H1 (cell line): ENCODE measurements around the gene HLA-E. TPM values are rescaled to one million over a fixed set of nuclear protein-coding genes. Genes with fewer than 3 reads are reported as not detected.
A peak's percentile ranks its signal among the peaks of the same experiment; 100 is the strongest.

Experiments used
- CTCF ChIA-PET: fragments of 300-600 bp; sonication (Branson Sonifier 250); formaldehyde crosslinking; loops from one replicate; lab custom pipeline; 2021; ENCODE audit not compliant: partially characterized antibody; lab: Charles Lee
- POLR2A ChIA-PET: fragments of 300-600 bp; sonication (Branson Sonifier 250); formaldehyde crosslinking; loops from one replicate; lab custom pipeline; 2021; ENCODE audit warnings: inconsistent platforms; ENCODE audit not compliant: partially characterized antibody; lab: Charles Lee
- DNase-seq, 2 experiments: peaks; one replicate each; pipeline versions ENCODE4 v3.0.0 to v3.0.0-alpha.2; 2010 to 2022; ENCODE audit warnings: low spot score in 2 of 2, low read depth in 1 of 2, mixed read lengths in 1 of 2
- FAIRE-seq: peaks from 2 replicates; lab custom pipeline; 2011; peaks lifted over from hg19 to GRCh38; lab: Jason Lieb, UNC
- H2AFZ ChIP-seq: 2 replicates; pipeline ENCODE4 v1.8.1; 2012; ENCODE audit warnings: low read length, inconsistent platforms
- H2AK5ac ChIP-seq: 2 replicates; pipeline ENCODE4 v1.6.1; 2013; ENCODE audit warnings: low read depth, low read length
- H2BK120ac ChIP-seq: replicated peaks from 2 replicates; pipeline ENCODE3; 2013; ENCODE audit warnings: low read depth, low read length, inconsistent platforms
- H2BK12ac ChIP-seq: 2 replicates; pipeline ENCODE4 v1.6.1; 2013; ENCODE audit warnings: low read depth, low read length
- H2BK15ac ChIP-seq: 2 replicates; pipeline ENCODE4 v1.6.1; 2013; ENCODE audit warnings: low read length
- H2BK20ac ChIP-seq: 2 replicates; pipeline ENCODE4 v1.6.1; 2013; ENCODE audit warnings: low read length
- H2BK5ac ChIP-seq: 2 replicates; pipeline ENCODE4 v1.6.1; 2013; ENCODE audit warnings: low read depth, low read length
- H3K14ac ChIP-seq: 2 replicates; pipeline ENCODE4 v1.6.1; 2013; ENCODE audit warnings: inconsistent platforms; ENCODE audit not compliant: insufficient read length
- H3K18ac ChIP-seq: 2 replicates; pipeline ENCODE4 v1.6.1; 2013; ENCODE audit warnings: low read length; ENCODE audit errors: extremely low read depth
- H3K23ac ChIP-seq: 2 replicates; pipeline ENCODE4 v1.6.1; 2013; ENCODE audit warnings: inconsistent platforms; ENCODE audit not compliant: insufficient read length
- H3K23me2 ChIP-seq: 2 replicates; pipeline ENCODE4 v1.6.1; 2013; ENCODE audit warnings: low read depth, low read length
- H3K27ac ChIP-seq: 2 replicates; pipeline ENCODE4 v1.6.1; 2011; ENCODE audit warnings: low read depth, low read length, inconsistent platforms
- H3K27me3 ChIP-seq, 4 experiments: replicated peaks in 1 of 4; 1 replicate in 1 of 4; 2 replicates in 3 of 4; pipeline versions ENCODE4 v1.6.1 to v1.8.1; 2011 to 2013; ENCODE audit warnings: low read length in 3 of 4, mild to moderate bottlenecking in 3 of 4, inconsistent platforms in 2 of 4, mixed read lengths in 2 of 4, moderate library complexity in 1 of 4; ENCODE audit not compliant: control insufficient read depth in 3 of 4, insufficient read depth in 3 of 4; ENCODE audit errors: extremely low read depth in 1 of 4
- H3K36me3 ChIP-seq, 4 experiments: 2 replicates each; pipeline versions ENCODE4 v1.6.1 to v1.8.1; 2011 to 2013; ENCODE audit warnings: mild to moderate bottlenecking in 4 of 4, low read length in 3 of 4, moderate library complexity in 2 of 4, control low read depth in 1 of 4, inconsistent platforms in 1 of 4; ENCODE audit not compliant: insufficient read depth in 4 of 4, control insufficient read depth in 2 of 4
- H3K4ac ChIP-seq: replicated peaks from 2 replicates; pipeline ENCODE3; 2013; ENCODE audit warnings: low read length, low read depth, mixed read lengths, inconsistent platforms; ENCODE audit not compliant: insufficient read length
- H3K4me1 ChIP-seq, 4 experiments: replicated peaks in 1 of 4; 1 replicate in 1 of 4; 2 replicates in 3 of 4; pipeline versions ENCODE4 v1.6.1 to v1.8.1; 2011 to 2013; ENCODE audit warnings: low read length in 3 of 4, inconsistent platforms in 2 of 4, mixed read lengths in 1 of 4; ENCODE audit not compliant: insufficient read depth in 4 of 4, control insufficient read depth in 3 of 4
- H3K4me2 ChIP-seq, 2 experiments: 2 replicates each; pipeline versions ENCODE4 v1.6.1 to v1.8.1; 2011 to 2013; ENCODE audit warnings: low read depth in 2 of 2, low read length in 2 of 2, control low read depth in 1 of 2, inconsistent platforms in 1 of 2, mild to moderate bottlenecking in 1 of 2; ENCODE audit not compliant: insufficient read depth in 1 of 2
- H3K4me3 ChIP-seq, 4 experiments: fragments of 200-600, 300-600 bp in 1 of 4; sonication (generic), shearing (Covaris generic), sonication (Bioruptor Twin) in 1 of 4; 2 replicates each; pipeline versions ENCODE4 v1.5.1 to v1.8.1; 2011 to 2016; ENCODE audit warnings: low read length in 4 of 4, low read depth in 3 of 4, control low read depth in 2 of 4, inconsistent platforms in 2 of 4, mild to moderate bottlenecking in 2 of 4, mixed read lengths in 1 of 4, moderate library complexity in 1 of 4; ENCODE audit not compliant: insufficient read depth in 2 of 4; ENCODE audit errors: extremely low read depth in 1 of 4
- H3K56ac ChIP-seq: replicated peaks from 2 replicates; pipeline ENCODE3; 2013; ENCODE audit warnings: low read depth, mild to moderate bottlenecking, mixed read lengths, low read length, inconsistent platforms; ENCODE audit not compliant: insufficient read length
- H3K79me1 ChIP-seq: 2 replicates; pipeline ENCODE4 v1.6.1; 2013; ENCODE audit warnings: low read depth, low read length, control low read depth
- H3K79me2 ChIP-seq, 2 experiments: 2 replicates each; pipeline versions ENCODE4 v1.6.1 to v1.8.1; 2012 to 2013; ENCODE audit warnings: low read length in 2 of 2, mild to moderate bottlenecking in 2 of 2, inconsistent platforms in 1 of 2; ENCODE audit not compliant: insufficient read depth in 2 of 2, control insufficient read depth in 1 of 2
- H3K9ac ChIP-seq, 4 experiments: replicated peaks in 1 of 4; 1 replicate in 1 of 4; 2 replicates in 3 of 4; pipeline versions ENCODE4 v1.6.1 to v1.8.1; 2011 to 2013; ENCODE audit warnings: low read depth in 3 of 4, low read length in 3 of 4, control low read depth in 2 of 4, mild to moderate bottlenecking in 2 of 4, moderate library complexity in 2 of 4, inconsistent platforms in 1 of 4; ENCODE audit errors: extremely low read depth in 1 of 4
- H3K9me3 ChIP-seq, 2 experiments: 2 replicates each; pipeline versions ENCODE4 v1.6.1 to v1.8.1; 2012 to 2013; ENCODE audit warnings: mild to moderate bottlenecking in 2 of 2, moderate library complexity in 2 of 2, control low read depth in 1 of 2, inconsistent platforms in 1 of 2, low read depth in 1 of 2, low read length in 1 of 2, mixed read lengths in 1 of 2; ENCODE audit not compliant: insufficient read depth in 2 of 2
- H4K20me1 ChIP-seq, 2 experiments: replicated peaks in 1 of 2; 2 replicates each; pipeline versions ENCODE3 to v1.8.1; 2011 to 2013; ENCODE audit warnings: inconsistent platforms in 2 of 2, low read length in 2 of 2, mild to moderate bottlenecking in 1 of 2; ENCODE audit not compliant: insufficient read depth in 2 of 2, control insufficient read depth in 1 of 2
- H4K5ac ChIP-seq: 2 replicates; pipeline ENCODE4 v1.6.1; 2013; ENCODE audit warnings: low read length, low read depth, mixed read lengths, inconsistent platforms; ENCODE audit not compliant: insufficient read length
- H4K8ac ChIP-seq: 2 replicates; pipeline ENCODE4 v1.8.0; 2013; ENCODE audit warnings: mild to moderate bottlenecking, moderate library complexity, low read length, inconsistent platforms; ENCODE audit not compliant: insufficient read depth; ENCODE audit errors: extremely low read depth
- H4K91ac ChIP-seq: replicated peaks from 2 replicates; pipeline ENCODE3; 2013; ENCODE audit warnings: low read length, mixed read lengths, inconsistent platforms; ENCODE audit not compliant: insufficient read length
- KDM1A ChIP-seq: fragments of 200-600, 300-600 bp; sonication (generic); IDR thresholded peaks from 2 replicates; pipeline ENCODE4 v1.7.1; 2016; ENCODE audit warnings: mild to moderate bottlenecking, low read length, borderline replicate concordance
- KDM4A ChIP-seq: IDR thresholded peaks from one replicate; pipeline ENCODE4 v1.7.1; 2012; ENCODE audit warnings: low read depth, mild to moderate bottlenecking, moderate library complexity, low read length, inconsistent platforms; ENCODE audit not compliant: severe bottlenecking
- PHF8 ChIP-seq: fragments of 200-600 bp; sonication (generic); conservative IDR thresholded peaks from 2 replicates; pipeline ENCODE4 v1.7.1; 2012; ENCODE audit warnings: low read depth, mild to moderate bottlenecking, inconsistent platforms, low read length, moderate library complexity
- RFX5 ChIP-seq: IDR thresholded peaks from 2 replicates; pipeline ENCODE4 v1.6.1; 2011; ENCODE audit warnings: low read depth, low read length, improper control_type of control experiment, borderline replicate concordance
- RXRA ChIP-seq: IDR thresholded peaks from 2 replicates; pipeline ENCODE4 v1.6.1; 2011; ENCODE audit warnings: low read depth, mild to moderate bottlenecking, low read length, moderate library complexity; ENCODE audit not compliant: insufficient read depth
- SRF ChIP-seq: IDR thresholded peaks from 2 replicates; pipeline ENCODE4 v1.6.1; 2011; ENCODE audit warnings: mild to moderate bottlenecking, low read depth, low read length, moderate library complexity
- ZNF274 ChIP-seq: IDR thresholded peaks from 2 replicates; pipeline ENCODE4 v1.7.0; 2012; ENCODE audit warnings: low read length, borderline replicate concordance; ENCODE audit errors: extremely low read depth
- WGBS, 2 experiments: shearing (Covaris generic) in 1 of 2; methylation state at CpG; one replicate each; pipeline versions ENCODE4 v1.1.6 to v1.1.7; 2013 to 2015; ENCODE audit warnings: low lambda C conversion rate in 2 of 2, mixed read lengths in 2 of 2, inconsistent platforms in 1 of 2, low coverage in 1 of 2, missing lambda C conversion rate in 1 of 2; ENCODE audit not compliant: insufficient replicate concordance in 2 of 2, insufficient coverage in 1 of 2, insufficient read length in 1 of 2; ENCODE audit errors: extremely low coverage in 1 of 2, missing lambda C conversion rate in 1 of 2; 5-methylcytosine and 5-hydroxymethylcytosine counted together
- polyA plus RNA-seq, 7 experiments: library from polyadenylated mRNA; depleted of rRNA in 3 of 7; stranded (reverse) in 5 of 7; unstranded in 2 of 7; fragments of >200 nt in 5 of 7; fragments of 200-250 nt in 2 of 7; gene quantifications; 1 replicate in 5 of 7; 2 replicates in 1 of 7; 4 replicates in 1 of 7; pipeline versions ENCODE4 v1.2.1 to v1.2.3, GENCODE V29; 2011 to 2013; ENCODE audit warnings: missing spikeins in 2 of 7, mixed read lengths in 2 of 7
- total RNA-seq: library from RNA; stranded (reverse); fragmentation: NEBNext Ultra II Directional; extraction: Animal tissue kit (Norgen Biotek cat#: 25700); gene quantifications from 2 replicates; pipeline ENCODE4 v1.2.1, GENCODE V29; 2021

HLA-E gene
- total and polyA plus RNA-seq, 2 of the 8 experiments (the other 6 are each of a cell fraction or from before 2014, with no cell fraction given): 20.2 to 28.0 TPM

GRCh38 chr6:30463651-30464618 lies 25.4 kb upstream of the HLA-E start:
- FAIRE-seq (no peak), DNase-seq (no peak)
- Histone ChIP-seq H3K79me1 (no peaks in the 10 kb centered on the region), H3K4me1 (no peaks in the 10 kb centered on the region), H2BK120ac (no peak overlapping the region), H3K27me3 (peaks cover 33 to 82% (median 72%) of the 10 kb centered on the region in 4 experiments), H3K36me3 (no peaks in the 10 kb centered on the region), H3K4ac (no peak overlapping the region), H4K8ac (peak overlapping the region; percentile 74), H3K9ac (no peak overlapping the region), H3K9me3 (peaks cover 0 to 10% of the 10 kb centered on the region in 2 experiments; a peak in 1 of 4 replicates), H3K4me2 (no peak overlapping the region), H3K4me3 (no peak overlapping the region), H2AK5ac (no peak overlapping the region), H2BK20ac (no peak overlapping the region), H3K27ac (no peak overlapping the region), H3K23ac (no peak overlapping the region), H2BK5ac (no peak overlapping the region), H4K91ac (no peak overlapping the region), H3K14ac (no peak overlapping the region), H3K56ac (no peak overlapping the region), H2BK15ac (no peak overlapping the region), H2AFZ (no peak overlapping the region), H3K23me2 (peaks cover 6% of the 10 kb centered on the region; the same call in 1 of the 2 replicates), H2BK12ac (no peak overlapping the region), H4K20me1 (peaks cover 0 to 5% of the 10 kb centered on the region in 2 experiments), H3K79me2 (no peaks in the 10 kb centered on the region), H4K5ac (no peak overlapping the region), H3K18ac (no peak overlapping the region)
- ChIA-PET CTCF (interaction anchor here (0.6 to 4.1 kb wide), 9 partner anchors 9 to 81 kb away, joined by 3 to 43 read pairs (median 5); no protein-coding TSS in a partner anchor), POLR2A (interaction anchor here (2.1 kb wide), 1 partner anchor 11 kb away, joined by 5 read pairs; no protein-coding TSS in a partner anchor)
- TF ChIP-seq SRF (no peak), KDM1A (no peak), ZNF274 (no peak), RXRA (no peak), RFX5 (no peak), PHF8 (no peak), KDM4A (no peak)
- WGBS, 2 experiments: 83% methylated on average over 57 of the region's 64 CpGs; no CpG with 5 or more reads in 1 of the 2 experiments
